Neuronal stem cell (in vitro differentiated cells): ENCODE measurements around the gene C18orf32.
"Not testable (repeated sequence)": the region's sequence is repeated elsewhere in the genome, so short reads cannot be mapped to it uniquely, and the experiment has no call there.

Experiments used
- DNase-seq: peaks from one replicate; pipeline ENCODE4 v3.0.0-alpha.2; 2013; ENCODE audit warnings: low spot score
- H2AFZ ChIP-seq: one replicate; pipeline ENCODE4 v1.6.1; 2013; ENCODE audit warnings: mild to moderate bottlenecking, low read length, inconsistent platforms
- H2AK5ac ChIP-seq: 2 replicates; pipeline ENCODE4 v1.6.1; 2013; ENCODE audit warnings: low read depth, mild to moderate bottlenecking, inconsistent platforms, low read length, moderate library complexity, mixed read lengths
- H2BK120ac ChIP-seq: 2 replicates; pipeline ENCODE4 v1.6.1; 2013; ENCODE audit warnings: low read depth, mild to moderate bottlenecking, inconsistent platforms, low read length, moderate library complexity, mixed read lengths
- H2BK12ac ChIP-seq: one replicate; pipeline ENCODE4 v1.6.1; 2013; ENCODE audit warnings: low read length, inconsistent platforms
- H2BK15ac ChIP-seq: 2 replicates; pipeline ENCODE4 v1.6.1; 2013; ENCODE audit warnings: mild to moderate bottlenecking, low read length, inconsistent platforms, mixed read lengths
- H2BK5ac ChIP-seq: one replicate; pipeline ENCODE4 v1.6.1; 2013; ENCODE audit warnings: inconsistent platforms, mild to moderate bottlenecking, low read length, moderate library complexity
- H3K14ac ChIP-seq: one replicate; pipeline ENCODE4 v1.6.1; 2013; ENCODE audit warnings: low read length, inconsistent platforms
- H3K18ac ChIP-seq: 2 replicates; pipeline ENCODE4 v1.6.1; 2013; ENCODE audit warnings: low read length, inconsistent platforms
- H3K23ac ChIP-seq: 2 replicates; pipeline ENCODE4 v1.6.1; 2013; ENCODE audit warnings: low read depth, mild to moderate bottlenecking, mixed read lengths, low read length, inconsistent platforms; ENCODE audit not compliant: poor library complexity
- H3K27ac ChIP-seq: replicated peaks from 3 replicates; pipeline ENCODE4 v1.5.1; 2013; ENCODE audit warnings: low read length, inconsistent platforms
- H3K27me3 ChIP-seq, 3 experiments: 2 replicates each; pipeline ENCODE4 v1.6.1; 2013; ENCODE audit warnings: low read length in 3 of 3, mild to moderate bottlenecking in 2 of 3, inconsistent platforms in 1 of 3, low read depth in 1 of 3, mixed read lengths in 1 of 3, moderate library complexity in 1 of 3; ENCODE audit not compliant: control insufficient read depth in 3 of 3, insufficient read depth in 3 of 3
- H3K36me3 ChIP-seq, 2 donors: replicated peaks in 1 of 2; 2 replicates each; pipeline ENCODE4 v1.6.1; 2013; ENCODE audit warnings: low read length in 2 of 2; ENCODE audit not compliant: control insufficient read depth in 2 of 2, insufficient read depth in 2 of 2
- H3K4ac ChIP-seq: 2 replicates; pipeline ENCODE4 v1.6.1; 2013; ENCODE audit warnings: inconsistent platforms, mild to moderate bottlenecking, low read length, moderate library complexity
- H3K4me1 ChIP-seq, 2 donors: 1 replicate in 1 of 2; 2 replicates in 1 of 2; pipeline ENCODE4 v1.6.1; 2013; ENCODE audit warnings: low read length in 2 of 2, low read depth in 1 of 2; ENCODE audit not compliant: control insufficient read depth in 2 of 2, insufficient read depth in 1 of 2
- H3K4me2 ChIP-seq: one replicate; pipeline ENCODE4 v1.6.1; 2013; ENCODE audit warnings: mild to moderate bottlenecking, low read length, inconsistent platforms; ENCODE audit not compliant: insufficient read depth, poor library complexity, severe bottlenecking
- H3K4me3 ChIP-seq, 2 donors: 2 replicates each; pipeline ENCODE4 v1.5.1; 2013; ENCODE audit warnings: low read length in 2 of 2, mild to moderate bottlenecking in 2 of 2, inconsistent platforms in 1 of 2, moderate library complexity in 1 of 2
- H3K79me1 ChIP-seq: one replicate; pipeline ENCODE4 v1.6.1; 2013; ENCODE audit warnings: low read depth, mild to moderate bottlenecking, inconsistent platforms, low read length, moderate library complexity
- H3K9ac ChIP-seq: one replicate; pipeline ENCODE4 v1.6.1; 2013; ENCODE audit warnings: mild to moderate bottlenecking, low read depth, low read length, inconsistent platforms; ENCODE audit not compliant: poor library complexity
- H3K9me3 ChIP-seq, 2 donors: replicated peaks in 1 of 2; 2 replicates each; pipeline versions ENCODE3 to v1.6.1; 2013; ENCODE audit warnings: low read length in 2 of 2, mild to moderate bottlenecking in 2 of 2, inconsistent platforms in 1 of 2, low read depth in 1 of 2, mixed read lengths in 1 of 2, moderate library complexity in 1 of 2; ENCODE audit not compliant: control insufficient read depth in 2 of 2, insufficient read depth in 1 of 2
- H4K8ac ChIP-seq: one replicate; pipeline ENCODE4 v1.6.1; 2013; ENCODE audit warnings: low read depth, mild to moderate bottlenecking, inconsistent platforms, low read length, moderate library complexity
- H4K91ac ChIP-seq: one replicate; pipeline ENCODE4 v1.6.1; 2013; ENCODE audit warnings: low read length, low read depth, mild to moderate bottlenecking, inconsistent platforms; ENCODE audit not compliant: poor library complexity
- WGBS, 2 donors: extraction: QIAGEN DNeasy Blood & Tissue Kit; methylation state at CpG; one replicate each; pipeline ENCODE4 v1.1.7; 2013; ENCODE audit warnings: missing lambda C conversion rate in 2 of 2, mixed read lengths in 1 of 2; ENCODE audit not compliant: insufficient read length in 2 of 2, insufficient replicate concordance in 1 of 2; ENCODE audit errors: extremely low coverage in 2 of 2; 5-methylcytosine and 5-hydroxymethylcytosine counted together

Gene C18orf32

DNA sequence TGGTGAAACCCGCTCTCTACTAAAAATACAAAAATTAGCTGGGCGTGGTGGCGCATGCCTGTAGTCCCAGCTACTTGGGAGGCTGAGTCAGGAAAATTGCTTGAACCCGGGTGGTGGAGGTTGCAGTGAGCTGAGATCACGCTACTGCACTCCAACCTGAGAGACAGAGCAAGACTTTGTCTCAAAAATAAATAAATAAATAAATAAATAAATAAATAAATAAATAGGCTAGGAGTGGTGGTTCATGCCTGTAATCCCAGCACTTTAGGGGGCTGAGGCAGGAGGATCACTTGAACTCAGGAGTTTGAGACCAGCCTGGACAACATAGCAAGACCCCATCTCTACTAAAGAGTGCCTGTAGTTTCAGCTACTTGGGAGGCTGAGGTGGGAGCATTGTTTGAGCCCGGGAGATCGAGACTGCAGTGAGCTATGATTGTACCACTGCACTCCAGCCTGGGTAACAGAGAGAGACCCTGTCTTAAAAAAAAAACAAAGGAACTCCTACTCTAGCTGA is 36.6 kb upstream of the C18orf32 start:
- not testable (repeated sequence) for H3K4me3 ChIP-seq, H3K36me3 ChIP-seq, H3K27me3 ChIP-seq, H3K4ac ChIP-seq, H4K8ac ChIP-seq, DNase-seq, H3K9ac ChIP-seq, H3K4me2 ChIP-seq, H2AFZ ChIP-seq, H3K23ac ChIP-seq, H3K9me3 ChIP-seq, H2BK15ac ChIP-seq, H3K27ac ChIP-seq, H3K79me1 ChIP-seq, H3K14ac ChIP-seq, H2AK5ac ChIP-seq, H2BK5ac ChIP-seq, H2BK120ac ChIP-seq, H3K18ac ChIP-seq, H4K91ac ChIP-seq, H2BK12ac ChIP-seq
- peaks cover 26 to 36% of the 10 kb centered on the region in 2 donors for H3K4me1 ChIP-seq
- no CpG with 5 or more reads among the region's 7 CpGs for WGBS, 2 donors

DNA sequence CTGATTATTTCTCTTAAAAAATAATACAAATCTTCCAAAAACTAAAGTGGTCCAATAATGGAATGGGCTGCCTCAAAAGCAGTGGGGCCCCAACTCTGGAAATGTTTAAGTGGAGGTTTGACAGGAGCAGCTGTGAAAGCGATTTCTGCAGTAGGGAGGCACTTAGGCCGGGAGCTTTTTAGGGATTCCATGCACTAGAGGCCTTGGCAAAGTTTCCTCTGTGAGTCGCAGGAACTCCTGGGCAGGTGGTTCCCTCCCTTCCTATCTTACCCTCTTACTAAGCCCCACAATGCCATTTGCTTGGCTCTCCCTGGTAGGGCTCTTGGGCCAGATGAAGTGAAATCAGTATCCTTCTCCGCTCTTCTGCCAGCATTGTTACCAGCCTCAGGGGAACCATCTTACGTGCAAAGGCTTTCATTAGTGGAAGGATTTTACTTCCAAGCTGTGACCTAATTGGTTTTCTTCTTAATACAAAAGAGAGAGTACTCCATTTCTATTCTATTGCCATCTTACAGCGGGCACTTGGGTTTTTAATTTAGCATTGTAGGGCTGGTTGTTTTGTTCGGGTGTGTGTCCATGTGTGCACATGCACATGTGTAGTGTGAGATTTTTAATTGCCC is 34.3 kb upstream of the C18orf32 start:
- WGBS, 2 donors: no CpG with 5 or more reads among the region's 7 CpGs
- H3K27ac ChIP-seq: peak overlapping the region; percentile 65
- peaks cover 0 to 1% of the 10 kb centered on the region in 2 donors for H3K36me3 ChIP-seq

DNA sequence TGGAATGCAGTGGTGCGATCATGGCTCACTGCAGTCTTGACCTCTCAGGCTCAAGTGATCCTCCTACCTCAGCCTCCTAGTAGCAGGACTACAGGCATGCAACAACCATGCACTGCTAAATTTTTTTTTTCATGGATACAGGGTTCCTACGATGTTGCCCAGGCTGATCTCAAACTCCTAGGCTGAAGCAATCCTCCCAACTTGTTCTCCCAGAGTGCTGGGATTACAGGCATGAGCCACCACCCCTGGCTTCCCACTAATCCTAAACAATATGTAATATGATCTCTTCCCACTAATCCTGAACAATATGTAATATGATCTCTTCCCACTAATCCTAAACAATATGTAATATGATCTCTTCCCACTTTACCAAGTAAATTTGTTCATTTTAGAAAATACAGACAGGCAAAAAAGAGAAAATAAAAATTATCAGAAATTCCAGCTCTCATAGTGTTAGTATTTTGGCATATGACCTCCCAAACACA is 33.7 kb upstream of the C18orf32 start:
- Histone ChIP-seq H3K9ac (no peak overlapping the region), H3K4me3 (no peak overlapping the region), H3K14ac (no peak overlapping the region), H3K27me3 (no peaks in the 10 kb centered on the region), H3K9me3 (no peaks in the 10 kb centered on the region), H3K23ac (no peak overlapping the region), H2BK120ac (no peak overlapping the region), H3K36me3 (peaks cover 0 to 1% of the 10 kb centered on the region in 2 donors), H2AFZ (no peak overlapping the region), H3K4me2 (no peak overlapping the region), H3K4me1 (peaks cover 24 to 30% of the 10 kb centered on the region in 2 donors), H3K4ac (no peak overlapping the region), H3K79me1 (no peaks in the 10 kb centered on the region), H3K27ac (peak overlapping the region; percentile 65), H2BK12ac (no peak overlapping the region), H4K91ac (no peak overlapping the region), H2BK15ac (no peak overlapping the region), H2BK5ac (no peak overlapping the region), H2AK5ac (no peak overlapping the region), H4K8ac (no peak overlapping the region), H3K18ac (no peak overlapping the region)
- no CpG with 5 or more reads among the region's 2 CpGs for WGBS, 2 donors
- no peak for DNase-seq

More for the DNA sequence above, 34.3 kb upstream of the C18orf32 start:
- Histone ChIP-seq H3K9me3 (no peaks in the 10 kb centered on the region), H4K8ac (no peak overlapping the region), H3K79me1 (no peaks in the 10 kb centered on the region), H2BK5ac (no peak overlapping the region), H3K4ac (no peak overlapping the region), H4K91ac (no peak overlapping the region), H2BK12ac (no peak overlapping the region), H3K4me3 (no peak overlapping the region), H2BK15ac (no peak overlapping the region), H3K9ac (no peak overlapping the region), H3K4me2 (no peak overlapping the region), H3K14ac (no peak overlapping the region), H3K18ac (no peak overlapping the region), H3K23ac (no peak overlapping the region), H2BK120ac (no peak overlapping the region), H2AFZ (peak overlapping the region; percentile 75), H3K27me3 (no peaks in the 10 kb centered on the region), H2AK5ac (no peak overlapping the region), H3K4me1 (peaks cover 24 to 28% of the 10 kb centered on the region in 2 donors)
- no peak for DNase-seq

DNA sequence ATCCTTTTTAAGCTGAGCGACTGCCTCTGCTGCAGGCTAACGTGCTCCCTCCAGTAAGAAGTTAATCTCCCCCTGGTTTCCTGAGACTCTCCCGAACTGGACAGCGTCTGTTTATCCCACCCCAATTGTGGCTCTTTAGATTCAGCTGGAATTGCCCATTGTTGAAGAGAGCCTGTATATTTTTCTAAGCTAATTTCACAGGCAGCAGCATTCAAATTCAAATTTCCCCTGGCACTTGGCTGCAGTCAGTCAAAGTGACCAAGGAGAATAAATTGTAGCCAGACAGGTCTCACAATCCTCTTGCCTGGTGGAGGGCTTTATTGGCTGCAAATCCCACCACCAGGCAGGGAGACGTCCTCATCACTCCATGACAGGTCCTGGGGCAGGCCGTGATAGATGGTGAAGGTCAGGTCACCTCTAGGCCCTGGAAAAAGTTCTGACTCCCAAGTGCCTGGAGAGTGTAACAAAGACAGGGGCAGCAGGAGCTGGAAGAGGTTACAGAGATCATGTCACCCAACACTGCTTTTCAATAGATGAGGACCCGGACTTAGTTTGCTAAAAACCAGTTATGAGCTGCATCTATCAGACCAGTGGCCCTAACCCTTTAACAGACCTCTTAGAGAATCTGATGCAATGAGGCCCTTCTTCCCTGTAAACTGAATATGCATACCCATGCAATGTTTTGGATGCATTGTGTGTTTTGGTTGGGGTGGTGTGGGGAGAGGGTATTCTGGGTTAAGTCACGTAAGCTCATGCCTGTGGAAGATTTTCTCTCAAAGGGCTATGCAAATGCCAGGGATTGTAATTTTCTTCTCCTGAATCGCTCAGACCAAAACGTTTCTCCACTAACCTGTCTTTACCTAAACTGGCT is 32.3 kb upstream of the C18orf32 start:
- H3K14ac ChIP-seq: no peak overlapping the region
- no peak overlapping the region for H3K27ac ChIP-seq
- H2BK12ac ChIP-seq: no peak overlapping the region
- H2AFZ ChIP-seq: no peak overlapping the region
- no peak overlapping the region for H2AK5ac ChIP-seq
- no peak overlapping the region for H2BK120ac ChIP-seq
- H3K4me1 ChIP-seq: peaks cover 21 to 30% of the 10 kb centered on the region in 2 donors
- peak overlapping the region; percentile 73 for H3K18ac ChIP-seq
- DNase-seq: no peak
- H3K23ac ChIP-seq: no peak overlapping the region
- no peak overlapping the region for H4K8ac ChIP-seq
- no peaks in the 10 kb centered on the region for H3K27me3 ChIP-seq
- H3K9me3 ChIP-seq: no peaks in the 10 kb centered on the region
- no peak overlapping the region for H2BK15ac ChIP-seq
- no peak overlapping the region for H3K9ac ChIP-seq
- no peak overlapping the region for H2BK5ac ChIP-seq
- H3K4me3 ChIP-seq: no peak overlapping the region
- H3K4me2 ChIP-seq: no peak overlapping the region
- no peak overlapping the region for H3K4ac ChIP-seq
- no peak overlapping the region for H4K91ac ChIP-seq
- H3K79me1 ChIP-seq: no peaks in the 10 kb centered on the region
- H3K36me3 ChIP-seq: peaks cover 0 to 1% of the 10 kb centered on the region in 2 donors
- WGBS, 2 donors: no CpG with 5 or more reads among the region's 10 CpGs
